HCT116 (cell line): Measurements from ENCODE around the gene SLC35E4.

ENCODE experiments used
- CTCF ChIP-seq, 3 experiments: fragments of 200-600 bp in 1 of 3; sonication (generic) in 1 of 3; IDR thresholded peaks in 2 of 3; conservative IDR thresholded peaks in 1 of 3; 2 replicates each; pipeline ENCODE4 v1.5.1; 2012 to 2017; ENCODE audit warnings: low read depth in 2 of 3, low read length in 2 of 3, antibody characterized with exemption in 1 of 3, borderline replicate concordance in 1 of 3, control low read depth in 1 of 3, mild to moderate bottlenecking in 1 of 3, mixed read lengths in 1 of 3, mixed run types in 1 of 3, moderate library complexity in 1 of 3; ENCODE audit not compliant: insufficient read depth in 1 of 3
- EZH2 ChIP-seq: fragments of 200-600 bp; sonication (generic); IDR thresholded peaks from 2 replicates; pipeline ENCODE4 v1.6.1; 2017; ENCODE audit warnings: antibody characterized with exemption, mixed run types
- EZH2phosphoT487 ChIP-seq: fragments of 200-600 bp; IDR thresholded peaks from 2 replicates; pipeline ENCODE4 v1.6.1; 2018; ENCODE audit warnings: antibody characterized with exemption, borderline replicate concordance
- JUND ChIP-seq: IDR thresholded peaks from 2 replicates; pipeline ENCODE4 v1.6.1; 2012
- POLR2A ChIP-seq: IDR thresholded peaks from 2 replicates; pipeline ENCODE4 v1.7.0; 2011; ENCODE audit warnings: borderline replicate concordance; ENCODE audit not compliant: insufficient read depth, insufficient read length; ENCODE audit errors: extremely low read depth
- POLR2AphosphoS5 ChIP-seq: IDR thresholded peaks from 2 replicates; pipeline ENCODE4 v1.6.1; 2011; ENCODE audit warnings: mild to moderate bottlenecking, low read depth, low read length, moderate library complexity
- RAD21 ChIP-seq: IDR thresholded peaks from 2 replicates; pipeline ENCODE4 v1.6.1; 2012; ENCODE audit warnings: low read depth, mild to moderate bottlenecking
- SP1 ChIP-seq: IDR thresholded peaks from 2 replicates; pipeline ENCODE4 v1.6.1; 2012; ENCODE audit warnings: low read depth
- TCF7L2 ChIP-seq: IDR thresholded peaks from 2 replicates; pipeline ENCODE4 v1.7.0; 2011; ENCODE audit warnings: borderline replicate concordance, inconsistent platforms; ENCODE audit not compliant: insufficient read depth, insufficient read length; ENCODE audit errors: extremely low read depth
- YY1 ChIP-seq: IDR thresholded peaks from 2 replicates; pipeline ENCODE4 v1.6.1; 2011; ENCODE audit warnings: low read length, low read depth, moderate library complexity, mild to moderate bottlenecking; ENCODE audit not compliant: insufficient replicate concordance; ENCODE audit errors: extremely low read depth
- ZBTB33 ChIP-seq: IDR thresholded peaks from 2 replicates; pipeline ENCODE4 v1.6.1; 2011; ENCODE audit warnings: mild to moderate bottlenecking, low read length, moderate library complexity; ENCODE audit not compliant: insufficient replicate concordance; ENCODE audit errors: extremely low read depth
- ZFX ChIP-seq: fragments of 450-650 bp; IDR thresholded peaks from 2 replicates; pipeline ENCODE4 v1.6.1; 2017

- no peak for TF ChIP-seq EZH2phosphoT487
- TF ChIP-seq CTCF (IDR thresholded peaks at IDR 0.05 in 2 of 3, conservative IDR thresholded peaks at IDR 0.05 in 1 of 3; ENCODE audit: borderline replicate concordance in 1 of 3, insufficient read depth in 1 of 3, low read depth in 2 of 3, low read length in 2 of 3), result no peak
- no peak for TF ChIP-seq ZFX
- no peak for TF ChIP-seq POLR2A
- TF ChIP-seq RAD21, result no peak
- no peak for TF ChIP-seq JUND
- TF ChIP-seq ZBTB33, result no peak
- TF ChIP-seq EZH2, result no peak
- no peak for TF ChIP-seq POLR2AphosphoS5
- TF ChIP-seq TCF7L2, result no peak
- no peak for TF ChIP-seq YY1
- TF ChIP-seq SP1, result no peak
Observed at GRCh38 chr22:30607300-30607930, 28.2 kb upstream of the SLC35E4 start.
